Astrocyte (in vitro differentiated cells and primary cell): ENCODE results near the gene ARMH3. TPM values are rescaled to one million over a fixed set of nuclear protein-coding genes. Genes with fewer than 3 reads are reported as not detected.

Source experiments
- DNase-seq: peaks from one replicate; pipeline ENCODE4 v3.0.0-alpha.2; 2010; ENCODE audit warnings: low read depth
- FAIRE-seq: peaks from 2 replicates; lab custom pipeline; 2011; peaks lifted over from hg19 to GRCh38; lab: Jason Lieb, UNC
- H2AFZ ChIP-seq: 2 replicates; pipeline ENCODE4 v1.6.0; 2012; ENCODE audit warnings: low read depth, low read length, inconsistent platforms
- H3K27ac ChIP-seq: 2 replicates; pipeline ENCODE4 v1.5.1; 2011; ENCODE audit warnings: low read depth, low read length, inconsistent platforms
- H3K27me3 ChIP-seq: 2 replicates; pipeline ENCODE4 v1.6.0; 2011; ENCODE audit warnings: low read length, inconsistent platforms; ENCODE audit not compliant: insufficient read depth
- H3K36me3 ChIP-seq: 2 replicates; pipeline ENCODE4 v1.5.1; 2011; ENCODE audit warnings: low read length, inconsistent platforms; ENCODE audit not compliant: insufficient read depth
- H3K4me1 ChIP-seq: 2 replicates; pipeline ENCODE4 v1.5.1; 2011; ENCODE audit warnings: low read length, inconsistent platforms; ENCODE audit not compliant: insufficient read depth
- H3K4me2 ChIP-seq: 2 replicates; pipeline ENCODE4 v1.6.0; 2012; ENCODE audit warnings: low read length, inconsistent platforms
- H3K4me3 ChIP-seq: 2 replicates; pipeline ENCODE4 v1.5.1; 2011; ENCODE audit warnings: low read depth, mild to moderate bottlenecking, low read length, inconsistent platforms; ENCODE audit not compliant: insufficient read depth
- H3K79me2 ChIP-seq: 2 replicates; pipeline ENCODE4 v1.6.0; 2012; ENCODE audit warnings: mild to moderate bottlenecking, low read length, inconsistent platforms; ENCODE audit not compliant: insufficient read depth
- H3K9ac ChIP-seq: 2 replicates; pipeline ENCODE4 v1.6.0; 2012; ENCODE audit warnings: mild to moderate bottlenecking, low read length, inconsistent platforms
- H3K9me3 ChIP-seq: 2 replicates; pipeline ENCODE4 v1.5.1; 2012; ENCODE audit warnings: low read depth, mild to moderate bottlenecking, low read length, inconsistent platforms; ENCODE audit not compliant: insufficient read depth
- H4K20me1 ChIP-seq: 2 replicates; pipeline ENCODE4 v1.6.0; 2012; ENCODE audit warnings: low read length, inconsistent platforms; ENCODE audit not compliant: insufficient read depth
- H3K27ac Mint-ChIP-seq: one replicate; pipeline ENCODE4 v1.8.0; 2021; ENCODE audit warnings: mild to moderate bottlenecking, mixed read lengths; ENCODE audit not compliant: unreplicated experiment
- H3K27me3 Mint-ChIP-seq: one replicate; pipeline ENCODE4 v1.8.0; 2021; ENCODE audit warnings: low read depth, mixed read lengths; ENCODE audit not compliant: unreplicated experiment
- H3K36me3 Mint-ChIP-seq: one replicate; pipeline ENCODE4 v1.8.0; 2021; ENCODE audit warnings: low read depth, mixed read lengths; ENCODE audit not compliant: unreplicated experiment
- H3K4me1 Mint-ChIP-seq: one replicate; pipeline ENCODE4 v1.8.0; 2021; ENCODE audit warnings: low read depth, mixed read lengths; ENCODE audit not compliant: unreplicated experiment
- H3K4me3 Mint-ChIP-seq: one replicate; pipeline ENCODE4 v1.8.0; 2021; ENCODE audit warnings: mild to moderate bottlenecking, moderate library complexity, mixed read lengths; ENCODE audit not compliant: unreplicated experiment
- H3K9me3 Mint-ChIP-seq: one replicate; pipeline ENCODE4 v1.8.0; 2021; ENCODE audit warnings: mild to moderate bottlenecking, mixed read lengths; ENCODE audit not compliant: unreplicated experiment
- CTCF ChIP-seq: IDR thresholded peaks from 2 replicates; pipeline ENCODE4 v1.5.1; 2011; ENCODE audit warnings: low read depth, mild to moderate bottlenecking, inconsistent platforms, low read length, moderate library complexity; ENCODE audit not compliant: insufficient read depth
- EZH2 ChIP-seq: IDR thresholded peaks from 2 replicates; pipeline ENCODE4 v1.6.1; 2012; ENCODE audit warnings: mild to moderate bottlenecking, low read length, inconsistent platforms; ENCODE audit not compliant: insufficient read depth
- total RNA-seq: library from RNA; stranded (reverse); gene quantifications from 2 replicates; pipeline ENCODE4 v1.2.1, GENCODE V29; 2021

ARMH3 gene
- total RNA-seq, 1 donor from 2014 or later: 22.6 TPM

DNA sequence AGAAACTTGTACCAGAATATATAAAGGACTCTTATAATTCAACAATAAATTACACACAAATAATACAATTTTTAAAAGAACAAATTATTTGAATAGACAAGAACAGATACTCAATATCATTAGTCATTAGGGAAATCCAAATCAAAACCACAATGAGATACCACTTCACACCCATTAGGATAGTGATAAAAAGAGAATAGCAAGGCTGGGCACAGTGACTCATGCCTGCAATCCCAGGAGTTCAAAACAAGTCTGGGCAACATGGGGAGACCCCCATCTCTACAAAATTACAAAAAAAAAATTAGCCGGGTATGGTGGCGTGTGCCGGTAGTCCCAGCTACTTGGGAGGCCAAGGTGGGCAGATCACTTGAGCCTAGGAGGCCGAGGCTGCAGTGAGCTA is 160.2 kb downstream of the ARMH3 start:
- Mint-ChIP-seq H3K9me3 (no peaks in the 10 kb centered on the region), H3K27ac (no peak overlapping the region), H3K4me3 (no peak overlapping the region), H3K36me3 (no peaks in the 10 kb centered on the region), H3K4me1 (peaks cover 30% of the 10 kb centered on the region), H3K27me3 (no peaks in the 10 kb centered on the region)
- H3K27me3 ChIP-seq: no peaks in the 10 kb centered on the region
- DNase-seq (no peak), FAIRE-seq (no peak)
- H3K9me3 ChIP-seq: no peaks in the 10 kb centered on the region
- no peak overlapping the region for H2AFZ ChIP-seq
- TF ChIP-seq EZH2 (no peak), CTCF (no peak)
- no peaks in the 10 kb centered on the region for H3K79me2 ChIP-seq
- no peak overlapping the region for H3K4me2 ChIP-seq
- H3K36me3 ChIP-seq: no peaks in the 10 kb centered on the region
- H3K4me1 ChIP-seq: no peaks in the 10 kb centered on the region
- H3K27ac ChIP-seq: no peak overlapping the region
- H4K20me1 ChIP-seq: peaks cover 16% of the 10 kb centered on the region
- no peak overlapping the region for H3K9ac ChIP-seq
- H3K4me3 ChIP-seq: no peak overlapping the region

GRCh38 chr10:101894742-101895141 is 161.2 kb downstream of the ARMH3 start:
- no peaks in the 10 kb centered on the region for H3K79me2 ChIP-seq
- H3K4me3 Mint-ChIP-seq: no peak overlapping the region
- H3K4me3 ChIP-seq: no peak overlapping the region
- no peaks in the 10 kb centered on the region for H3K36me3 Mint-ChIP-seq
- H3K27me3 ChIP-seq: no peaks in the 10 kb centered on the region
- DNase-seq (no peak), FAIRE-seq (no peak)
- no peak overlapping the region for H3K27ac Mint-ChIP-seq
- peaks cover 33% of the 10 kb centered on the region for H3K4me1 Mint-ChIP-seq
- no peaks in the 10 kb centered on the region for H3K27me3 Mint-ChIP-seq
- H3K9ac ChIP-seq: no peak overlapping the region
- H3K27ac ChIP-seq: no peak overlapping the region
- TF ChIP-seq EZH2 (no peak), CTCF (no peak)
- peaks cover 16% of the 10 kb centered on the region for H4K20me1 ChIP-seq
- no peaks in the 10 kb centered on the region for H3K4me1 ChIP-seq
- no peaks in the 10 kb centered on the region for H3K9me3 ChIP-seq
- H2AFZ ChIP-seq: no peak overlapping the region
- no peaks in the 10 kb centered on the region for H3K9me3 Mint-ChIP-seq
- H3K36me3 ChIP-seq: no peaks in the 10 kb centered on the region
- H3K4me2 ChIP-seq: no peak overlapping the region

DNA sequence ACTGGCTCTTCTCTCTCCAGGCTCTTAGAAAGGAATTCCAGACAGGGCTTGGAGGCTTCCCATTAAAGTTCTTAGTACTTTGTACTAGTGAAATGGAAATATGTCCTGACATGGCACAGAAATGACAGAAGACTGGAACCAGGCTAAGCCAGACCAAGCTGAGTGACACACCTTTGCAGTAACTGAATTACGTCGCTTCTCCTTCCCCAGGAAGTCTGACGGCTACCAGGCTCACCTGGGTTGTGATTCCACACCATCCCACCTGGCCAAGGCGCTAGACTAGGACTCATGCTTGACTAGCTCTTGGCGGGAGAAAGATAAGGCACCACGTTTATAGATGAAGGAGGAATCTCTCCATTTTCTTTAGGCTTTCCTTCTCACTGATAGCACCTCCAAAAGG is 161.7 kb downstream of the ARMH3 start:
- Mint-ChIP-seq H3K27ac (no peak overlapping the region), H3K4me1 (peaks cover 36% of the 10 kb centered on the region)

More for the DNA sequence above, 161.7 kb downstream of the ARMH3 start:
- H3K9me3 Mint-ChIP-seq: no peaks in the 10 kb centered on the region
- no peaks in the 10 kb centered on the region for H3K4me1 ChIP-seq
- no peak overlapping the region for H3K27ac ChIP-seq
- no peak overlapping the region for H3K4me2 ChIP-seq
- H3K4me3 ChIP-seq: no peak overlapping the region
- no peaks in the 10 kb centered on the region for H3K27me3 Mint-ChIP-seq
- H4K20me1 ChIP-seq: peaks cover 18% of the 10 kb centered on the region
- no peak for DNase-seq
- TF ChIP-seq CTCF: no peak
- TF ChIP-seq EZH2: no peak
- no peaks in the 10 kb centered on the region for H3K27me3 ChIP-seq
- H3K9ac ChIP-seq: no peak overlapping the region
- no peak for FAIRE-seq
- H3K36me3 Mint-ChIP-seq: no peaks in the 10 kb centered on the region
- H3K9me3 ChIP-seq: no peaks in the 10 kb centered on the region
- no peak overlapping the region for H2AFZ ChIP-seq
- no peaks in the 10 kb centered on the region for H3K36me3 ChIP-seq
- no peaks in the 10 kb centered on the region for H3K79me2 ChIP-seq
- H3K4me3 Mint-ChIP-seq: no peak overlapping the region
